Fibroblast of upper back skin (primary cell): ENCODE results near the gene RFX4.

Experiments used
- DNase-seq: peaks from one replicate; pipeline ENCODE4 v3.0.0-alpha.2; 2013

The RFX4 gene

GRCh38 chr12:106739318-106739717, 156.5 kb downstream of the RFX4 start:
- no peak for DNase-seq

GRCh38 chr12:106739815-106740530, 157.2 kb downstream of the RFX4 start:
- no peak for DNase-seq

GRCh38 chr12:106740818-106741217, 158.0 kb downstream of the RFX4 start:
- DNase-seq = no peak

GRCh38 chr12:106741247-106741646, 158.4 kb downstream of the RFX4 start:
- no peak for DNase-seq

GRCh38 chr12:106743270-106743988, 160.6 kb downstream of the RFX4 start:
- DNase-seq = no peak

GRCh38 chr12:106744600-106744999, 161.8 kb downstream of the RFX4 start:
- DNase-seq = no peak

- no peak for DNase-seq
Measured at GRCh38 chr12:106745181-106745745, 162.5 kb downstream of the RFX4 start.

- DNase-seq = no peak
Measured at GRCh38 chr12:106747973-106748436, 165.2 kb downstream of the RFX4 start.

- DNase-seq = no peak
Measured at GRCh38 chr12:106750524-106750923, 167.7 kb downstream of the RFX4 start.

GRCh38 chr12:106753526-106753925, 170.7 kb downstream of the RFX4 start:
- no peak for DNase-seq

GRCh38 chr12:106754331-106754730, 171.5 kb downstream of the RFX4 start:
- DNase-seq = no peak

- DNase-seq = no peak
Measured at GRCh38 chr12:106757623-106758348, 175.0 kb downstream of the RFX4 start.

- no peak for DNase-seq
Measured at GRCh38 chr12:106758349-106759110, 175.7 kb downstream of the RFX4 start.

GRCh38 chr12:106759526-106760183, 176.9 kb downstream of the RFX4 start:
- no peak for DNase-seq

- DNase-seq = no peak
Measured at GRCh38 chr12:106760184-106760531, 177.4 kb downstream of the RFX4 start.

- DNase-seq = no peak
Measured at GRCh38 chr12:106764220-106764619, 181.4 kb downstream of the RFX4 start.

- no peak for DNase-seq
Measured at GRCh38 chr12:106764738-106765137, 181.9 kb downstream of the RFX4 start.

GRCh38 chr12:106766393-106766826, 183.6 kb downstream of the RFX4 start:
- DNase-seq = peak; percentile 7

- no peak for DNase-seq
Measured at GRCh38 chr12:106767206-106767605, 184.4 kb downstream of the RFX4 start.

GRCh38 chr12:106767954-106768822, 185.4 kb downstream of the RFX4 start:
- DNase-seq = peak; percentile 47

GRCh38 chr12:106769078-106769477, 186.3 kb downstream of the RFX4 start:
- DNase-seq = peak; percentile 90
